HG03097 (cell line): ENCODE data around the gene TEKT4.
"Not testable (repeated sequence)": the region's sequence is repeated elsewhere in the genome, so short reads cannot be mapped to it uniquely, and the experiment has no call there.

Experiments used
- ATAC-seq: cut with Tn5 transposase; IDR thresholded peaks from one replicate; pipeline ENCODE4 v1.9.1; 2021; ENCODE audit not compliant: unreplicated experiment, low FRiP score

The TEKT4 gene

GRCh38 chr2:94871226-94872087, at the start of gene TEKT4:
Gene TEKT4 (plus strand): TSS chr2:94871430. CDS start chr2:94871580, 150 bp downstream.
- no peak for ATAC-seq

- not testable (repeated sequence) for ATAC-seq
Measured at GRCh38 chr2:94839224-94839623, 32.0 kb upstream of the TEKT4 start.

- not testable (repeated sequence) for ATAC-seq
Measured at GRCh38 chr2:94856856-94857255, 14.4 kb upstream of the TEKT4 start.

GRCh38 chr2:94857367-94858162, 13.7 kb upstream of the TEKT4 start:
- not testable (repeated sequence) for ATAC-seq

- ATAC-seq = not testable (repeated sequence)
Measured at GRCh38 chr2:94858163-94858888, 12.9 kb upstream of the TEKT4 start.

GRCh38 chr2:94861308-94862152, 9.7 kb upstream of the TEKT4 start:
- ATAC-seq = no peak

GRCh38 chr2:94862903-94863302, 8.3 kb upstream of the TEKT4 start:
- ATAC-seq = not testable (repeated sequence)

- ATAC-seq = no peak
Measured at GRCh38 chr2:94869131-94869530, 2.1 kb upstream of the TEKT4 start.

GRCh38 chr2:94869552-94870439, 1.4 kb upstream of the TEKT4 start:
- no peak for ATAC-seq

- no peak for ATAC-seq
Measured at GRCh38 chr2:94870440-94871225, 597 bp upstream of the TEKT4 start.

GRCh38 chr2:94872088-94872618, 923 bp downstream of the TEKT4 start:
- no peak for ATAC-seq

- ATAC-seq = no peak
Measured at GRCh38 chr2:94872676-94873361, 1.6 kb downstream of the TEKT4 start.

GRCh38 chr2:94873362-94874276, 2.4 kb downstream of the TEKT4 start:
- no peak for ATAC-seq

GRCh38 chr2:94874277-94874997, 3.2 kb downstream of the TEKT4 start:
- ATAC-seq = peak; percentile 73

GRCh38 chr2:94875064-94875819, 4.0 kb downstream of the TEKT4 start:
- ATAC-seq = no peak
